Measurements from ENCODE around the gene PNLIPRP1.

Gene PNLIPRP1

DNA sequence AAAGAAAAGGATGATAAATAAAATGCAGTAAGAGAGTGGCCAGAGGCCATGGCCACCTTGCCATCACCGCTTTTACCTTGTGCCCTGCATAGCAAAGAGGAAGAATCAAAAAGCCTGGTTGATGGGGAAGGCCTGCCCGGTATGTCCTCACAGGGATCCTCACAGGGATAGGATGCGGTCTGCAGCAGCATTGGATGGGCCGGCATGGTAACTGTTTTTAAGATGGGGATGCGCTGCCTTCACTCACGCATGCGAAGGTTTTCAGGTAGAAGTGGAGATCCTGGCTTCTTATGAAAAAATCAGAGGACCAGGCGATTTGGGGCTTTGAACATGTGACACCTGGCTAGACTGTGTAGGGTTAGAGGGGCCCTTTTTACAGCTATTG, 42.4 kb downstream of the PNLIPRP1 start:
- DNase-seq: no peak

GRCh38 chr10:116634126-116634975, 43.6 kb downstream of the PNLIPRP1 start:
- no peak for DNase-seq

DNA sequence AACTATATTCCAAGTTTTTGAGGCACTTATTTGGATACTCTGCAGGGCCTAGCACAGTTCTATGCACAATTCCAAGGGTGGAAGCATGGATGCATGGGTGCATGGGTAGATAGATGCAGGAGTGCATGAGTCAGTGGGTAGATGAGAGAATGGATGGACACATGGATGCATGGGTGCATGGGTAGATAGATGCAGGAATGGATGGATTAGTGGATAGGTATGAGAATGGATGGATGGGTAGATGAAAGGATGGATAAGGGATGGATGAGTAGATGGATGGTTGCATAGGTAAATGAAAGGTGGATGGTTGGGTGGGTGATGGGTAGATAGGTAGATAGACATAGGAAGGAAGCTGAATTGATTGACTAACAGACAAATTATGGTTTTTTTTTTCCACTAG, 45.6 kb downstream of the PNLIPRP1 start:
- DNase-seq: no peak

DNA sequence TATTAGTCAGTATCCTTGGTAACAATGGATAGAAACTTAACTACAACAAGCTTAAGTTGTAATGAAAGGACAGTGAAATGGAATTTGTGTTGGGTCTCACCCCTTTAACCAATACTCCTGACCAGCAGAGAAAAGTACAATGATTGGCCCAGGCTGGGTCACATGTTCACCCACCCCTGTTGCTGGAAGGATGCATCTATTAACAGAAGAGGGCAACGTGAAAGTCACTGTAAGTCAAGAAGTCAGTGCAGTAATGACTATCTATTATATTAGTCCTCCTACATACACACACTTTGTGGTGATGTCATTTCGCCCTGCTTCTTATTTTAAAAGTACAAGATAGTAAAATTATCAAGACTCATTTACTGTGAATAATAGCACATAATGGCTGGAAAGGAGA, 46.2 kb downstream of the PNLIPRP1 start:
- no peak for DNase-seq

DNA sequence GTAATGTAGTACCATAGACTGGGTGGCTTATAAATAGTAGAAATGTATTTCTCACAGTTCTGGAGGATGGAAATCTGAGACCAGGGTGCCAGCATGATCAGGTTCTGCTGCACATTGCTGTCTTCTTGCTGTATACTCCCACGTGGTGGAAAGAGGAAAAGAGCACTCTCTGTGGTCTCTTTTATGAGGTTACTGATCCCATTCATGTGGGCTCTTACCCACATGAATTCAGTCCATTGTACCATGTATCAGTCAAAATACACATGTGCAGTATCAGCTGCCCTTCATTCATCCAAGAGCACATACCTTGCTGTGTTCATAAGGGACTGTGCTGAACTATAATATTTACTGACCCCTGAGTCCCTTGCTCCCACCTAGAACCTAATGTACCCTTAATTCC, 47.1 kb downstream of the PNLIPRP1 start:
- no peak for DNase-seq

GRCh38 chr10:116646502-116646901, 55.7 kb downstream of the PNLIPRP1 start:
- no peak for DNase-seq

- no peak for DNase-seq
Measured at GRCh38 chr10:116648903-116649302, 58.1 kb downstream of the PNLIPRP1 start.

GRCh38 chr10:116653885-116654284, 63.1 kb downstream of the PNLIPRP1 start:
- DNase-seq: no peak

DNA sequence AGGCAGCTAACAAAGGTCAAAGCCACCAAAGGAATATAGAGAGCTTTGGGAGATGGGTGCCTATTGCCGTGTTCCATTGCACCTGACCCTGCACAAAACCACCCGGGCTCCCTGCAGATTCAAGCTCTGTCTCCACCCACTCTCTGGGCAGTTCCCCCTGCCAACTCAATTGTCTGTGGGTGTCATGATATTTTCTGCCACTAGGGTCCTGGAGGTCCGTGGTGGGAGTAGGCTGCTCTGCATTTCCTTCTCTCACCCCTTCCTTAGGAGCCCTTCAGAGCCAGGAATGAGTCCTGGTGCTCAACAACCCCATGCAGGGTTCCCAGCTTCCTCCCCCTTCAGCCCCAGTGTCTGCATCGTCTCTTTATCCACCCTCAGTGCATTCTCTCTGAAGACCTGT, 64.1 kb downstream of the PNLIPRP1 start:
- no peak for DNase-seq

- no peak for DNase-seq
Measured at GRCh38 chr10:116655568-116655967, 64.8 kb downstream of the PNLIPRP1 start.

DNA sequence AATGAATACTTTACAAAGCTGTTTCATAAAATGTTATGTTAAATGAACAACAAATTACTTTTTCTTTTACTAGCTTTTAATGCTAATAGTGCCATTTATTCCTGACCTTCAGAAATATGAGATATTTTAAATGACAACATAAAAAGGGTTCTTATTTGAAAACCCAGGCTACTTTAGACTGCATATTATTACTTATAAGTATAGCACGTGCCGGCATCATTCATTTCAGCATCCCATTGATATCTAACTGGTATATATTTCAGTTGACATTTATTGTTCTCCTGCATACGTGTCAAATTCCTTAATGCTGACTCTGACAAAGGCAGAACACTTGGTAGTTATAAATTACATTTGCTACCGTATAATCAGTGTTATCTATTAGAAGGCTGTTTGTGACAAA, 65.3 kb downstream of the PNLIPRP1 start:
- no peak for DNase-seq

GRCh38 chr10:116657863-116658551, 67.2 kb downstream of the PNLIPRP1 start:
- no peak for DNase-seq
